ENCODE measurements around the gene CNN1. TPM values are rescaled to one million over a fixed set of nuclear protein-coding genes. Genes with fewer than 3 reads are reported as not detected.

The CNN1 gene
- total RNA-seq, 1 experiment from 2014 or later: not detected

GRCh38 chr19:11513946-11514345 is 24.7 kb upstream of the CNN1 start:
- no peak overlapping the region for H2AFZ ChIP-seq (ENCODE audit: low read length)
- H3K36me3 ChIP-seq (ENCODE audit: insufficient read depth, low read length): 0 out of 2 replicates have a peak, but pooled peaks cover 8% of the 10 kb centered on the region
- no peaks in the 10 kb centered on the region for H3K27me3 ChIP-seq (ENCODE audit: low read length)
- H3K4me2 ChIP-seq (ENCODE audit: low read depth, low read length, poor library complexity, severe bottlenecking): no peak overlapping the region
- H3K79me2 ChIP-seq (ENCODE audit: low read length): no peaks in the 10 kb centered on the region
- H3K9ac ChIP-seq (ENCODE audit: low read length): no peak overlapping the region
- no peaks in the 10 kb centered on the region for H4K20me1 ChIP-seq (ENCODE audit: insufficient read depth, low read depth, low read length)
- H3K27ac ChIP-seq (ENCODE audit: low read length): no peak overlapping the region
- H3K4me3 ChIP-seq (ENCODE audit: low read length): no peak overlapping the region
- no peaks in the 10 kb centered on the region for H3K9me2 ChIP-seq (replicated peaks; ENCODE audit: insufficient read depth, low read length)
- H3K4me1 ChIP-seq (ENCODE audit: low read length): no peaks in the 10 kb centered on the region
- DNase-seq: no peak
- H3K9me3 ChIP-seq (ENCODE audit: low read length): no peaks in the 10 kb centered on the region

GRCh38 chr19:11519138-11519537 is 19.5 kb upstream of the CNN1 start:
- Histone ChIP-seq H3K4me2 (ENCODE audit: low read depth, low read length, poor library complexity, severe bottlenecking) (no peak overlapping the region), H3K4me3 (ENCODE audit: low read length) (no peak overlapping the region), H3K9ac (ENCODE audit: low read length) (no peak overlapping the region), H3K4me1 (ENCODE audit: low read length) (no peaks in the 10 kb centered on the region), H3K36me3 (ENCODE audit: insufficient read depth, low read length) (0 out of 2 replicates have a peak, but pooled peaks cover 3% of the 10 kb centered on the region), H4K20me1 (ENCODE audit: insufficient read depth, low read depth, low read length) (no peaks in the 10 kb centered on the region), H3K9me2 (replicated peaks; ENCODE audit: insufficient read depth, low read length) (no peaks in the 10 kb centered on the region), H3K27me3 (ENCODE audit: low read length) (no peaks in the 10 kb centered on the region), H3K79me2 (ENCODE audit: low read length) (peaks cover 13% of the 10 kb centered on the region; the same call in 1 of the 2 replicates), H3K9me3 (ENCODE audit: low read length) (no peaks in the 10 kb centered on the region), H3K27ac (ENCODE audit: low read length) (no peak overlapping the region), H2AFZ (ENCODE audit: low read length) (no peak overlapping the region)
- no peak for DNase-seq

- Histone ChIP-seq H3K27me3 (ENCODE audit: low read length) (no peaks in the 10 kb centered on the region), H2AFZ (ENCODE audit: low read length) (peak within 1 kb of the TSS; percentile 45; the same call in 1 of the 2 replicates), H3K36me3 (ENCODE audit: insufficient read depth, low read length) (no peaks in the 10 kb centered on the region), H3K4me1 (ENCODE audit: low read length) (peaks cover 10% of the 10 kb centered on the region), H3K79me2 (ENCODE audit: low read length) (peaks cover 30% of the 10 kb centered on the region), H4K20me1 (ENCODE audit: insufficient read depth, low read depth, low read length) (no peaks in the 10 kb centered on the region), H3K9me3 (ENCODE audit: low read length) (no peaks in the 10 kb centered on the region), H3K4me3 (ENCODE audit: low read length) (peak within 1 kb of the TSS; percentile 81), H3K27ac (ENCODE audit: low read length) (peak within 1 kb of the TSS; percentile 66; the same call in 1 of the 2 replicates), H3K9me2 (replicated peaks; ENCODE audit: insufficient read depth, low read length) (no peaks in the 10 kb centered on the region), H3K9ac (ENCODE audit: low read length) (peak within 1 kb of the TSS; percentile 79), H3K4me2 (ENCODE audit: low read depth, low read length, poor library complexity, severe bottlenecking) (peak within 1 kb of the TSS; percentile 79)
- DNase-seq: peak; percentile 98
These were observed 9.9 kb upstream of the CNN1 start, which contains the start of gene ECSIT for GRCh38 chr19:11528551-11529341. TSS of gene ECSIT (minus strand) at chr19:11529134. CDS start at chr19:11519170, 9,964 bp downstream.

- Histone ChIP-seq H3K27me3 (ENCODE audit: low read length) (no peaks in the 10 kb centered on the region), H3K27ac (ENCODE audit: low read length) (no peak overlapping the region), H3K4me1 (ENCODE audit: low read length) (peaks cover 23% of the 10 kb centered on the region), H4K20me1 (ENCODE audit: insufficient read depth, low read depth, low read length) (no peaks in the 10 kb centered on the region), H3K9ac (ENCODE audit: low read length) (no peak overlapping the region), H3K4me3 (ENCODE audit: low read length) (no peak overlapping the region), H2AFZ (ENCODE audit: low read length) (no peak overlapping the region; the same call in 1 of the 2 replicates), H3K9me3 (ENCODE audit: low read length) (no peaks in the 10 kb centered on the region), H3K36me3 (ENCODE audit: insufficient read depth, low read length) (no peaks in the 10 kb centered on the region), H3K4me2 (ENCODE audit: low read depth, low read length, poor library complexity, severe bottlenecking) (no peak overlapping the region), H3K79me2 (ENCODE audit: low read length) (peaks cover 25% of the 10 kb centered on the region), H3K9me2 (replicated peaks; ENCODE audit: insufficient read depth, low read length) (no peaks in the 10 kb centered on the region)
- peak; percentile 97 for DNase-seq
These were observed 8.2 kb upstream of the CNN1 start for GRCh38 chr19:11530432-11530831.

GRCh38 chr19:11534538-11534937 is 4.1 kb upstream of the CNN1 start:
- no peak for DNase-seq
- Histone ChIP-seq H3K4me3 (ENCODE audit: low read length) (no peak overlapping the region; the same call in 1 of the 2 replicates), H3K9me2 (replicated peaks; ENCODE audit: insufficient read depth, low read length) (no peaks in the 10 kb centered on the region), H4K20me1 (ENCODE audit: insufficient read depth, low read depth, low read length) (no peaks in the 10 kb centered on the region), H3K27me3 (ENCODE audit: low read length) (no peaks in the 10 kb centered on the region), H3K36me3 (ENCODE audit: insufficient read depth, low read length) (no peaks in the 10 kb centered on the region), H3K79me2 (ENCODE audit: low read length) (no peaks in the 10 kb centered on the region), H2AFZ (ENCODE audit: low read length) (peak overlapping the region; percentile 34; the same call in 1 of the 2 replicates), H3K9me3 (ENCODE audit: low read length) (no peaks in the 10 kb centered on the region), H3K27ac (ENCODE audit: low read length) (no peak overlapping the region), H3K4me2 (ENCODE audit: low read depth, low read length, poor library complexity, severe bottlenecking) (no peak overlapping the region), H3K9ac (ENCODE audit: low read length) (no peak overlapping the region), H3K4me1 (ENCODE audit: low read length) (peaks cover 18% of the 10 kb centered on the region)

GRCh38 chr19:11534948-11535347 is 3.7 kb upstream of the CNN1 start:
- H3K79me2 ChIP-seq (ENCODE audit: low read length): no peaks in the 10 kb centered on the region
- no peaks in the 10 kb centered on the region for H3K9me3 ChIP-seq (ENCODE audit: low read length)
- no peak overlapping the region for H3K27ac ChIP-seq (ENCODE audit: low read length)
- H3K4me1 ChIP-seq (ENCODE audit: low read length): peaks cover 18% of the 10 kb centered on the region
- peak overlapping the region; percentile 34 for H2AFZ ChIP-seq (ENCODE audit: low read length)
- no peak overlapping the region for H3K9ac ChIP-seq (ENCODE audit: low read length)
- H3K9me2 ChIP-seq (replicated peaks; ENCODE audit: insufficient read depth, low read length): no peaks in the 10 kb centered on the region
- no peaks in the 10 kb centered on the region for H3K36me3 ChIP-seq (ENCODE audit: insufficient read depth, low read length)
- no peaks in the 10 kb centered on the region for H3K27me3 ChIP-seq (ENCODE audit: low read length)
- no peaks in the 10 kb centered on the region for H4K20me1 ChIP-seq (ENCODE audit: insufficient read depth, low read depth, low read length)
- DNase-seq: no peak
- no peak overlapping the region; the same call in 1 of the 2 replicates for H3K4me3 ChIP-seq (ENCODE audit: low read length)
- no peak overlapping the region for H3K4me2 ChIP-seq (ENCODE audit: low read depth, low read length, poor library complexity, severe bottlenecking)

GRCh38 chr19:11535792-11536595 is 2.7 kb upstream of the CNN1 start:
- Histone ChIP-seq H3K79me2 (ENCODE audit: low read length) (no peaks in the 10 kb centered on the region), H3K4me3 (ENCODE audit: low read length) (peak overlapping the region; percentile 54), H3K36me3 (ENCODE audit: insufficient read depth, low read length) (no peaks in the 10 kb centered on the region), H3K4me1 (ENCODE audit: low read length) (peaks cover 18% of the 10 kb centered on the region), H3K4me2 (ENCODE audit: low read depth, low read length, poor library complexity, severe bottlenecking) (peak overlapping the region; percentile 64), H3K9ac (ENCODE audit: low read length) (peak overlapping the region; percentile 59), H3K27me3 (ENCODE audit: low read length) (no peaks in the 10 kb centered on the region), H4K20me1 (ENCODE audit: insufficient read depth, low read depth, low read length) (no peaks in the 10 kb centered on the region), H3K9me2 (replicated peaks; ENCODE audit: insufficient read depth, low read length) (no peaks in the 10 kb centered on the region), H3K9me3 (ENCODE audit: low read length) (no peaks in the 10 kb centered on the region), H3K27ac (ENCODE audit: low read length) (no peak overlapping the region), H2AFZ (ENCODE audit: low read length) (peak overlapping the region; percentile 50)
- peak; percentile 97 for DNase-seq

Measured in Karpas-422 (cell line).